Measurements from ENCODE around the gene STAT5A.
"Not testable (repeated sequence)": the region's sequence is repeated elsewhere in the genome, so short reads cannot be mapped to it uniquely, and the experiment has no call there.

STAT5A gene

DNA sequence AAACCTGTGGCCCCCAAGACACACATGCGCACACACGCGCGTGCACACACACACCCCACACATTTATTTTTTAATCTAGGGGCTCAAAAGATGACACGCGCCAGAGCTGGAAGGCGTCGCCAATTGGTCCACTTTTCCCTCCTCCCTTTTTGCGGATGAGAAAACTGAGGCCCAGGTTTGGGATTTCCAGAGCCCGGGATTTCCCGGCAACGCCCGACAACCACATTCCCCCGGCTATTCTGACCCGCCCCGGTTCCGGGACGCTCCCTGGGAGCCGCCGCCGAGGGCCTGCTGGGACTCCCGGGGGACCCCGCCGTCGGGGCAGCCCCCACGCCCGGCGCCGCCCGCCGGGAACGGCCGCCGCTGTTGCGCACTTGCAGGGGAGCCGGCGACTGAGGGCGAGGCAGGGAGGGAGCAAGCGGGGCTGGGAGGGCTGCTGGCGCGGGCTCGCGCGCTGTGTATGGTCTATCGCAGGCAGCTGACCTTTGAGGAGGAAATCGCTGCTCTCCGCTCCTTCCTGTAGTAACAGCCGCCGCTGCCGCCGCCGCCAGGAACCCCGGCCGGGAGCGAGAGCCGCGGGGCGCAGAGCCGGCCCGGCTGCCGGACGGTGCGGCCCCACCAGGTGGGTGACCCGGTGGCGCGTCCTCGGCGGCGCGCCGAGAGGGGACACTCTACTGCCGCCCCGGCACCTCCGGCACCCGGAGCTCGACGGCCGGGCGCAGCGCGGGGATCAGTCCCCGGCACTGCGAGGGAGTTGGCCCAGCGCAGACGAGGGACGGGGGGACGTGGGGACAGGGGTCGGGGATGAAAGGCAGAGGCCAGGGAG, at the start of gene STAT5A:
Gene STAT5A, plus strand, starts transcription at position 522 of the 826 bp plus-strand sequence. CDS start 914 bp downstream, outside the sequence.
- DNase-seq (ENCODE audit: low read depth, low spot score), result peak; percentile 77

DNA sequence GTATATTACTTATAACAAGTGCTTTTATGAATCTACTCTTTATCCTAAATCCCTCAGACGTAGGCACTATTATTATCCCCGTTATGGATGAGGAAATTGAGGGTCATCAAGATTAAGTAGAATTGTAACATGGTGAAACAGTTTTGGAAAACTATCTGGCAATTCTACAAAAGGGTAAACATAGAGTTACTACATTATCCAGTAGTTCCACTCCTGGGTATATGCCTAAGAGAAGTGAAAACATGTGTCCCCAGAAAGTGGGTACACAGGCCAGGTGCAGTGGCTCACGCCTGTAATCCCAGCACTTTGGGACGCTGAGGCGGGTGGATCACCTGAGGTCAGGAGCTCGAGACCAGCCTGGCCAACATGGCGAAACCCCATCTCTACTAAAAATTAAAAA, 48.7 kb upstream of the STAT5A start:
- not testable (repeated sequence) for DNase-seq (ENCODE audit: low read depth, low spot score)

DNA sequence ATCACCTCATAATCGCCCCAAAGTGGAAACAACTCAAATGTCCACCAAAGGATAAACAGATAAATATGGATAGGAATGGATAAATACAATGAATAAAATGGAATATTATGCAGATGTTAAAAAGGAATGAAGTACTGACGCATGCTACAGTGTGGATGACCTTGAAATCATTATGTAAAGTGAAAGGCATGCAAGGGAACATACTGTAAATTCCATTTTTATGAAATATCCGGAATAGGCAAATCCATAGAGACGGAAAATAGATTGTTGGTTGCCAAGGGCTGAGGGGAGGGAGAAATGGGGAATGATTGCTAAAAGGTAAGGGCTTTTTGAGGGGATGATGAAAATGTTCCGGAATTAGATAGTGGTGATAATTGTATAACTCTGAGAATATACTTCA, 48.1 kb upstream of the STAT5A start:
- no peak for DNase-seq (ENCODE audit: low read depth, low spot score)

DNA sequence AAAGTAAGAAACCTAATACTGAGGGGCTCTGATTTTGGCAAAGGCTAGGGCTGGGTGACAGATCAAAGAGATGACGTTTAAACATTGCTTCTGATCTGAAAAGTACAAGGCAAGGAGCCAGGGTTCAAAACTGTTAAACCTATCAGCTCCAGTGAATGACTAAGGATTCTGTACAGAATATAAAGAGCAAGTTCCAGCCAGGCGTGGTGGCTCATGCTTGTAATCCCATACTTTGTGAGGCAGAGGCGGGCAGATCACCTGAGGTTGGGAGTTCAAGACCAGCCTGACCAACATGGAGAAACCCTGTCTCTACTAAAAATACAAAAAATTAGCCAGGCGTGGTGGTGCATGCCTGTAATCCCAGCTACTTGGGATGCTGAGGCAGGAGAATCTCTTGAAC, 47.4 kb upstream of the STAT5A start:
- not testable (repeated sequence) for DNase-seq (ENCODE audit: low read depth, low spot score)

DNA sequence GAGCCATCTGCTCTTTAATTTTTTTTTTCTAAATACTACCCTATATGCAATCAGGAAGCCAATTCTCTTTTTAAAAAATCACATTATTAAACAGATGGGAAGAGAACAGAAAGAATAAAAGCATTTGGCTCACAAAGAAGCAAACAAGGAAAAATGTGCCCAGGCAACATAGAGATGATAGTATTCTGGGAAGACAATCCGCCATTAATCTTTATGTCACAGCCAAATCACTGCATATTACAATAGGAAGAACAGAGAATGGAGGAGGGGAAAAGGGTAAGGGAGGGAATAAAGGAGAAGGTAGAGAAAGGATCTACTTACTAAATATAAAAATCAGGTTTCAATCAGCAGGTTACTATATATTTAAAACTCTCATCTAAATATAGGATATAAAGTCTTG, 46.4 kb upstream of the STAT5A start:
- no peak for DNase-seq (ENCODE audit: low read depth, low spot score)

DNA sequence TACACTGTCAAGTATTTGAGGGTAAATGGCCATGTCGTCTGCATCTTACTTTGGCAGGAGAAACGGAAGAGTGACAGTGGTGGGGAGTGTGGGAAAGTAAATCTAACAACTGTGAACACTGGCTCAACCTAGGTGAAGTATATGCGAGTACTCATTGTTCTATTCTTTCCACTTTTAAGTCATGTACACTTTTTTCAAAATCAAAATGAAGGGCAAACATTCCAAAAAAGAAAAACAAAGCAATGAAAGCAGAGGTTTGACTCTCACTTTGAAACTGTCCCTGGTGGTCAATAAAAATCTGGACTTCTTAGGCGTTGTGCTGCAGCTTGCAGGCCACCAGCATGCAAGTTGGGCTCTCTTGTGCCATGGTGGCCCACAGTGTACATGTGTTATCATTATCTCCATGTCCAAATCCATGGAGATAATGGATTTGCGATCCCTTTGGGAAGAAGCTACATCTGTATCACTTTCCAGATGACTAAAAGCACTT, 44.8 kb upstream of the STAT5A start:
- no peak for DNase-seq (ENCODE audit: low read depth, low spot score)

DNA sequence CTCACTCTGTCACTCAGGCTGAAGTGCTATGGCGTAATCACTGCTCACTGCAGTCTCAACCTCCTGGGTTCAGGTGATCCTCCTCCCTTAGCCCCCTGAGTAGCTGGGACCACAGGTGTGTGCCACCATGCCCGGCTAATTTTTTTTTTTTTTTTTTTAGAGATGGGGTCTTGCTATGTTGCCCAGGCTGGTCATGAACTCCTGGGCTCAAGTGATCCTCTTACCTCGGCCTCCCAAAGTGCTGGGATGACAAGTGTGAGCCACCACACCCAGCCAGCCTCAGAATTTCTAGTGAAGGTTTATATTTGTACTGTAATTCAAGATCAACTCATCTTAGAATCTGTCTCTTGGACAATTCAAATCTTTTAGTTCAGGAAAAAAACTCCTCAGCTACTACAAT, 44.2 kb upstream of the STAT5A start:
- not testable (repeated sequence) for DNase-seq (ENCODE audit: low read depth, low spot score)

DNA sequence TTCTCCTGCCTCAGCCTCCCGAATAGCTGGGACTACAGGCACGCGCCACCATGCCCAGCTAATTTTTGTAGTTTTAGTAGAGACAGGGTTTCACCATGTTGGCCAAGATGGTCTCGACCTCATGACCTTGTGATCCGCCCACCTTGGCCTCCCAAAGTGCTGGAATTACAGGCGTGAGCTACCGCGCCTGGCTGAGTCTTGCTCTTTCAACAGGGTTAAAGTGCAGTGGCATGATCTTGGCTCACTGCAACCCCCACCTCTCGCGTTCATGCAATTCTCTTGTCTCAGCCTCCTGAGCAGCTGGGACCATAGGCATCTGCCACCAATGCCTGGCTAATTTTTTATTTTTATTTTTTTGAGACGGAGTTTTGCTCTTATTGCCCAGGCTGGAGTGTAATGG, 43.1 kb upstream of the STAT5A start:
- not testable (repeated sequence) for DNase-seq (ENCODE audit: low read depth, low spot score)

DNA sequence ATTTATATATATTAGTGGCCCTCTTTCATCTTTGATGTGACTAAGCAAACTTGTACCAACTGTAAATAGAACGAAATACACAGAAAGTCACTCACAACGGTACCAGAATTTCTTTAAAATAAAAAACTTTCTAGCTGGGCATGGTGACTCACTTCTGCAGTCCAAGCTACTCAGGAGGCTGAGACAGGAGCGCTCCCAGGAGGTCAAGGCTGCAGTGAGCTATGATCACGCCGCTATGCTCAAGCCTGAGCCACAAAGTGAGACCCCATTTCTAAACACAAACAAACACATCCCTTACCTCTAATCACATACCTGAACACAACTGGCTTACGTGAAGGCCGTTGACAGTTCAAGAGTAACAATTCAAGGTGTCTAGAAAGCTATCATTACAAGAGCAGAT, 41.8 kb upstream of the STAT5A start:
- no peak for DNase-seq (ENCODE audit: low read depth, low spot score)

DNA sequence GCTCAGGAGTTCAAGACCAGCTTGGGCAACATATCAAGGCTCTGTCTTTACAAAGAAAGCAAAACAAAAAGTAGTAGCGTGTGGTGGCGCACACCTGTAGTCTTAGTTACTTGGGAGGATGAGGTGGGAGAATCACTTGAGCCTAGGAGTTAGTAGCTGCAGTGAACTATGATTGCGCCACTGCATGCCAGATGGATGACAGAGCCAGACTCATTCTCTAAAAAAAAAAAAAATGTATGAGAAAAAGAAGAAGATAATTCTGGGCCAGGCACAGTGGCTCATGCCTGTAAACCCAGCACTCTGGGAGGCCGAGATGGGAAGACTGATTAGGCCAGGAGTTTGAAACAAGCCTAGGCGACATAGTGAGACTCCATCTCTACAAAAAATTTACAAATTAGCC, 40.6 kb upstream of the STAT5A start:
- DNase-seq (ENCODE audit: low read depth, low spot score), result no peak

DNA sequence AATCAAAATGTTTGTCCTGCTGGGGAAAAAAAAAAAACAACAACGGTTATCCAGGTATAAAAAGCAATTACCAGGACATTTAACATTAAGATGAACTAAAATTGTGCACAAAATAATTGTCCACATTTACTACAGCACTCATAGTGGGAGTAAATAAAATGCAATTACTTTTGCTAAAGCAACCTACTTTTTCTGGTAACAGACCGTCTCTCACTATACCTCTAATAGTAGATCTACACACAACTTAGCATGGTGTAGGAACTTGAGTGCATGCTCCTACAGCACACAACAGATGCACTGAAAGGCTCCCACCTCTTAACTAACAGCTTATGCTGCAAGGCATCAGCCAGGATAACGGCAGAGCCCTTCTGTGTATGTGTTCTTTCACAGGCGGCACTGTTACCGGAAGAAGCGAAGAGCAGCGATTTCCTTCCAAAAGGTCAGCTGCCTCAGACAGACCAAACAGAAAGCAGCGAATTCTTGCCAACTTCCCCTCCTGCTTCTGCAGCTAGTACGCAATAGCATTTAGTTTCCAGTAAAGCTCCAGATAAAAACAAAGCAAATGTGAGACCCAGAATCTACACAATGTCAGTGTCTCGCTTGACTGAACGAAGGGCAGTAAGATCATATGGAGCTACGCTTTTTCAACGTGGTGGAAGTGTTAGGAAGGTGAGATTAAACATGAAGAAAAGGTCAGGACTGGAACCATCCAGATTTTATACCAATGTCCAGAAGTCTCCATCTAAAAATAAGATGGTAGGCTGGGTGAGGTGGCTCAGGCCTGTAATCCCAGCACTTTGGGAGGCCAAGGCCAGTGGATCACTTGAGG, 39.7 kb upstream of the STAT5A start:
- DNase-seq (ENCODE audit: low read depth, low spot score), result peak; percentile 24

DNA sequence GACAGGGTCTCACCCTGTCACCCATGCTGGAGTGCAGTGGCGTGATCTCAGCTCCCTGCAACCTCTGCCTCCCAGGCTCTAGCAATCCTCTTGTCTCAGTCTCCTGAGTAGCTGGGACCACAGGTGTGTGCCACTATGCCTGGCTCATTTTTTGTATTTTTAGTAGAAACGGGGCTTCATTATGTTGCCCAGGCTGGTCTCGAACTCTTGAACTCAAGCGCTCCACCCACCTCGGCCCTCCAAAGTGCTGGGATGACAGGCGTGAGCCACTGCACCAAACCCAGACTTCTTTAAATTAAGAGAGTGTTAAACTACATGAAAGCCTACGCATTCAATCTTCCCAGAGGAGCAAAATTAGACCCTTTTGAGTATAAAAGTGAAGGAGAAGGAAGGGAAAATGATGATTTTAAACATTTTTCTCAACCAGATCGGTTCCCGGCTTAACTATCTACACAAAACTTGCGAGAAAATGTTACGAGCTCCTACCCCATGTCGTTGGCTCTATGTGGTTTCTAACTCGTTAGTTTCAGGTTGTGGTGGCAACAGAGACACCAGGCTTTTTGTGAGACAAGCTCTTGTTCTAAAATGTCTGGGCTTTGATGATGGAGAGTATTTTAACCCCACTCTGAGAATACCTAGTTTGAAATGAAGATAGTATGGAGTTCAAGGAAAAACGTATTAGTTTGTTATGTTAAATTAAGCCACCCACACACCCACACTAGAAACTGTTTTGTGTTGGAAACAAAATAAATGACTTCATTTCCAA, 38.4 kb upstream of the STAT5A start:
- no peak for DNase-seq (ENCODE audit: low read depth, low spot score)

DNA sequence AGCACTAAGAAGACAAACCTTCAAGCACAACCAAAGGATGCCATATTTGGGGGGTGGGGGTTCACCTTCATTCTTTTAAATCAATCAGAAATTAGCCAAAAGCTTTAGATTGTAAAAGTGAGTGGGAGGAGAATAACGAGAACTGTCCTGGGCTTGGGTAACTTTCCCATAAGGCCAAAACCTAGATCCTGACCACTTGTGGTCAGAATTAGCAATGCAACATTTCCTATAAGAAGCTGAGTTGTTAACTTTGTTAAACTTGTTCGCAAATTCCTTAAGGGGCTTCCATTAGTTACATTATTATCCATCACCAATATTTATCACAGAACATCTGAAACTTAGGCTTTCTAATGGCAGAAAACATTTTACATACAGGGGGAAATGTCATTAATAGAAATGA, 37.2 kb upstream of the STAT5A start:
- DNase-seq (ENCODE audit: low read depth, low spot score), result no peak

DNA sequence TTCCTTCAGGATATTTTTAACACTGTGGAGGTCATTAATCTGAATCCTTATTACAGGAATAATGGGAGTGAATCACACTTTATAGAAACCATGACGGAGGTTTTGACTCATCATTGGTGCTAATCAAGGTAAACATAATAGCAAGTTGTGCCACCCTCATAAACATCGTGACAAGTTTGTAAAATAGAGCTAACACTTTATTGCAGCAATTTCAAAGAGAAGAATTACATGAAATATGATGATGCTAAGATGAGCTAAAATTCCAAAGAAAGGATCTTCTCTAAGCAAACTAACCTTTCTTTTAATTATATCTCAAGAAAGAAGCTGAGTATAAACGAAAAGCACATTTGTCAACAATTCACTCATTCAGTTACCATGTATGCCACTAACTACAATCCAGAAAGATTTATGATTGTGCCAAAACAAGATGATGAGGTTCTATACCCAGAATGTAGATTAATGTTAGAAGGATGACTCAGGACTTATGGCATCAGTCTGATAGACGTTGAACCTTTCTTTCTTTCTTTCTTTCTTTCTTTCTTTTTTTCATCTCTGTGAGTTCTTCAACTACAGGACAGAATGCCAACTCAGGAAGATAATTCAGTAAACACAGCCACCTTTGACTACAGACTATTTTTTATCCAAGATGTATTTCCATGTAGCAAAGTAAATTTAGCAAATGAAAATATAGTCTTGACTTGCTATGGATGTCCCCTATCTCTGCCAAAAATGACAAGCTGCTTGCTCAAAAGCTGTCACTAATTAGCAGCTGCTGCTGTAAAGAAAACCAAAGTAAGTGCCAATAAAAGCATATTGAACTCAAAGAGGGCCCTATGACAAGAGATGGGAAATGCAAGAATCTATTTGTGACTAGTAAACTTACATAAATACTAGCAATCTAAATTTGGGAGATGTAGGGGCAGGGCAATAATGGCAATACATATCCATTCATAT, 35.4 kb upstream of the STAT5A start:
- DNase-seq (ENCODE audit: low read depth, low spot score), result no peak

DNA sequence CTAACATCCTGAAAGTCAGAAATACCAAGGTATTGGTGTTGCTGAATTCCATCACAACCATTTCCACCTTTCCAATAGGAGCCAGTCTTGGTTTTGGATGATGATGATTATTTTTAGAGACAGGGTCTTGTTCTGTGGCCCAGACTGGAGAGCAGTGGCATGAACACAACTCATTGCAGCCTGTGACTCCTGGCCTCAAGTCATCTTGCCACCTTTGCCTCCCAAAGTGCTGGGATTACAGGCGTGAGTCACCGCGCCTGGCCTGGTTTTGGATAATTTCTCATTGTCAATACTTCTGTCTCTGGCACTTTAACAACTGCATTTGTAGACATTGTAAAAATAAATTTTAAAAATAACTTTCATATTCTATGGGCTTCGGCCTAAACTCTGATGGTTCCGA, 34.7 kb upstream of the STAT5A start:
- DNase-seq (ENCODE audit: low read depth, low spot score), result no peak

DNA sequence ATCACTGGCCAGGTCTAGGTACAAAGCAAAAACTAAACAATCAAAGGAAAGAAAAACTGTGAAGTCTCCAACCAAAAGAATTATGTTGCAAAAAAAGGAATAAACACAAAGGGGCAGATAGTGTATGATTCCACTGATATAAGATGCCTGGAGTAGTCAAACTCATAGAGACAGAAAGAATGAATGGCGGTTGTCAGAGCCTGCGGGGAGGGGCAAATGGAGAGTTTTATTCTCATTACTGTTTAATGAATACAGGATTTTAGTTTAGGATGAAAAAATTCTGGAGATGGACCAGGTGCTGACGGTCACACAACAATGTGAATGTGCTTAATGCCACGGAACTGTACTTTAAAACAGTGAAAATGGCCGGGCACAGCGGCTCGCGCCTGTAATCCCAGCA, 32.9 kb upstream of the STAT5A start:
- no peak for DNase-seq (ENCODE audit: low read depth, low spot score)

DNA sequence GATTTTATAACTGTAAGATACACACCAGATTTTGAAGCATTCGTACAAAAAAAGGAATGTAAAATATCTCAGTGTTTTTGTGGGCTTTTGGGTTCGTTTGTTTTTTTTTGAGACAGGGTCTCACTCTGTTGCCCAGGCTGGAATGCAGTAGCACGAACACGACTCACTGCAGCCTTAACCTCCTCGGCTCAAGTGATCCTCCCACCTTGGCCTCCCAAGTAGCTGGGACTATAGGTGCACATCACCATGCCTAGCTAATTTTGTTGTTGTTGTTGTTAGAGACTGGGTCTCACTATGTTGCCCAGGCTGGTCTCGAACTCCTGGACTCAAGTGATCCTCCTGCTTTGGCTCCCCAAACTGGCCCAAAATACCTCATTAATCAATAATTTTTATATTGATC, 28.0 kb upstream of the STAT5A start:
- no peak for DNase-seq (ENCODE audit: low read depth, low spot score)

DNA sequence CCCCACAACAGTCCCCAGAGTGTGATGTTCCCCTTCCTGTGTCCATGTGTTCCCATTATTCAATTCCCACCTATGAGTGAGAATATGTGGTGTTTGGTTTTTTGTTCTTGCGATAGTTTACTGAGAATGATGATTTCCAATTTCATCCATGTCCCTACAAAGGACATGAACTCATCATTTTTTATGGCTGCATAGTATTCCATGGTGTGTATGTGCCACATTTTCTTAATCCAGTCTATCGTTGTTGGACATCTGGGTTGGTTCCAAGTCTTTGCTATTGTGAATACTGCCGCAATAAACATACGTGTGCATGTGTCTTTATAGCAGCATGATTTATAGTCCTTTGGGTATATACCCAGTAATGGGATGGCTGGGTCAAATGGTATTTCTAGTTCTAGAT, 23.9 kb upstream of the STAT5A start:
- DNase-seq (ENCODE audit: low read depth, low spot score), result not testable (repeated sequence)

DNA sequence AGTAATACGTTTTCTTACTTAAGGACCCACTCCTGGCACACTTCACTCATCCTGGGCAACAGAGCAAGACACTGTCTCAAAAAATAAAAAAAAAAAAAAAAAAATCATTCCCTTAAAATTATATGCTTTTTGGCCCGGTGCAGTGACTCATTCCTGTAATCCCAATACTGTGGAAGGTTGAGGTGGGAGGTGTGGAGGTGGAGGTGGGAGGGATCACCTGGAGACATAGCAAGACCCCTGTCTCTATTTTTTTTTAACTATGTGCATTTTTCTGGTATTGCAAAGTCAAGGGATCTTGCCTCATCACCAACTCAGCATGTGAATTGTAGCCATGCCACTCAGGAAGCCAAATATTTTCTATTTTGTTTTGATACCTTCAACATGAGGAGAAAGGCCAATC, 21.8 kb upstream of the STAT5A start:
- DNase-seq (ENCODE audit: low read depth, low spot score), result no peak

DNA sequence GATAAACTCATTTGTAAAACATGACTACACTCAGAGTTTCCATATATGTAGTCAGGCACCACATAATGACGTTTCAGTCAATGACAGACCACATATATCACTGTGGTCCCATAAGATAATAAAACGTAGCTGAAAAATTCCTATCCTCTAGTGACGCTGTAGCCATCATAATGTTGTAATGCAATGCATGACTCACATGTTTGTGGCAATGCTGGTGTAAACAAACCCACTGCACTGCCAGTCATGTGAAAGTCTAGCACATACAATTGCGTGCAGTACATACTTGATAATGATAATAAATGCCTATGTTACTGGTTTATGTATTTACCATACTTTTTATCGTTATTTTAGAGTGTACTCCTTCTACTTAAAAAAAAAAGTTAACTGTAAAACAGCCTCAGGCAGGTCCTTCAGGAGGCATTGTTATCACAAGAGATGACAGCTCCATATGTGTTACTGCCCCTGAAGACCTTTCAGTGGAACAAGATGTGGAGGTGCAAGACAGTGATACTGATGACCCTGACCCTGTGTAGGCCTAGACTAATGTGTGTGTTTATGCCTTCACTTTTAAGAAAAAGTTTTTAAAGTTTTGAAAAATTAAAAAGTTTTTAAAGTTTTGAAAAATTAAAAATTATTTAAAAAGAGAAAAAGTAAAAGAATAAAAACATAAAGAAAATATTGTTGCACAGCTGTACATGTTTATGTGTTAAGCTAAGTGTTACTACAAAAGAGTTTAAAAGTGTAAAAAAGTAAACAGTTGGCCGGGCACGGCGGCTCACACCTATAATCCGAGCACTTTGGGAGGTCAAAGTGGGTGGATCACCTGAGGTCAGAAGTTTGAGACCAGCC, 21.2 kb upstream of the STAT5A start:
- no peak for DNase-seq (ENCODE audit: low read depth, low spot score)

All from ELF-1 (cell line).